Islet of Langerhans (tissue), 1 donor: ENCODE measurements around the gene SPANXN5.
"Not testable (repeated sequence)": the region's sequence is repeated elsewhere in the genome, so short reads cannot be mapped to it uniquely, and the experiment has no call there.

Experiments
- FAIRE-seq: peaks from one replicate; lab custom pipeline; 2011; peaks lifted over from hg19 to GRCh38; lab: Jason Lieb, UNC

Gene SPANXN5, protein sequence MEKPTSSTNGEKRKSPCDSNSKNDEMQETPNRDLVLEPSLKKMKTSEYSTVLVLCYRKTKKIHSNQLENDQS

DNA sequence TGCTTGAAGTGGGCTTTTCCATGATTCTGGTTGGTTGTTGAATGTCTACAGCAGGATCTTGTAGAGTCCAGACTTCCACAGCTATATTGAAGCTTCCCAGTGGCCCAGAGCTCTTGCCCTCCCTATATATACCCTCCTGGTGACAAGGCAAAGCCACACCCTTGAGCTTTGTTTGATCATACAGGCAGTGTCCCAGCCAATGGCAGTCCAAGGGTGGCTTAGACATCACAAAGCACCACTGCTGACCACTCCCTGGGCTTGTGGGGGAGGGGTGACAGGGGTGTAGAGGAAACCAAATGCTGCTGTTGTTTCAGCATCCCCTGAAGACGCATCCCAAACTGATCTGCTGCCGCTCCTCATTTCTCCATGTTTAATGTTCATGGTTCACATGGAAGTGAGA is at the start of gene SPANXN5:
TSS of gene SPANXN5 (minus strand) at position 101 of the 400 bp plus-strand sequence. CDS start at position 22, 79 bp downstream.
- not testable (repeated sequence) for FAIRE-seq

DNA sequence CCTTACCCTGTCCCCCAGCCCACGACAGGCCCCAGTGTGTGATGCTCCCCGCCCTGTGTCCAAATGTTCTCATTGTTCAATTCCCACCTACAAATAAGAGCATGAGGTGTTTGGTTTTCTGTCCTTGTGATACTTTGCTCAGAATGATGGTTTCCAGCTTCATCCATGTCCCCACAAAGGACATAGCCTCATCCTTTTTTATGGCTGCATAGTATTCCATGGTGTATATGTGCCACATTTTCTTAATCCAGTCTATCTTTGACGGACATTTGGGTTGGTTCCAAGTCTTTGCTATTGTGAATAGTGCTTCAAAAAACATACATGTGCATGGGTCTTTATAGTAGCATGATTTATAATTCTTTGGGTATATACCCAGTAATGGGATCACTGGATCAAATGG is 46.4 kb upstream of the SPANXN5 start:
- FAIRE-seq = not testable (repeated sequence)

DNA sequence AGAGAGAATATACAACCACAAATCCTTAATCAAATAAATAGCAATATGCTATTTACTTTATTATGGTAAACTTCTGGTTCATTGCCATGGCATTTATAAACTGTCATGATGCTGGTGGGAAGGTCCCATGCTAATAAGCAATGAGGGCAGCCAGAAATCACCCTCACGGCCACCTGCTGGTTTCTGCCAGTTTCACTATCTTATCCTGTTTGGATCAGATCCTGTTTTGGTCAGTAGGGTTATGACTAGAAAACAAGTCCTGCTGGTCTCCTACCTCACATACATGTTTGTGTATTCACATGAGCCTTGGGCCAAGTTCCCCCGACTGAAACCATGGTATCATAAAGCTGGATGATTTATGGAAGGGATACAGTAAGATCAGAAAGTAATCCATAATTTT is 41.9 kb upstream of the SPANXN5 start:
- peak; percentile 21 for FAIRE-seq

DNA sequence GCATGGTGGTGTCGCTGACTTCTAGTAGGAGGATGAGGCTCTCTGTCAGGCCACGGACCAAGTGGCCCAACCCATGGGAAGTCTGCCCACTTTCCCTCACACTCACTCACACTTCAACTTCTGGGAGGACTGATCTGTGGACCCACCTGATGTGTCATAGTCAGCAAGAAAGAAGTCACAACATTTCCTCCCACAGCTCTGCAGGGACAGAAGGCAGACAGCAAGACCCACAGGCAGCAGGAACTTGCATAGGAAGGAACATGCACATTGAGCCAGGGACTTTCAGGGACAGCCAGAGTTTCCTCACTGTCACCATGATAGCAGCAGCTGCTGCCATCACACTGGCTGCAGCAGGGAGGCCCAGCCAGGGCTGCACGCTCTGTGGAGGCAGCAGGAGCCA is 33.3 kb upstream of the SPANXN5 start:
- FAIRE-seq = no peak

DNA sequence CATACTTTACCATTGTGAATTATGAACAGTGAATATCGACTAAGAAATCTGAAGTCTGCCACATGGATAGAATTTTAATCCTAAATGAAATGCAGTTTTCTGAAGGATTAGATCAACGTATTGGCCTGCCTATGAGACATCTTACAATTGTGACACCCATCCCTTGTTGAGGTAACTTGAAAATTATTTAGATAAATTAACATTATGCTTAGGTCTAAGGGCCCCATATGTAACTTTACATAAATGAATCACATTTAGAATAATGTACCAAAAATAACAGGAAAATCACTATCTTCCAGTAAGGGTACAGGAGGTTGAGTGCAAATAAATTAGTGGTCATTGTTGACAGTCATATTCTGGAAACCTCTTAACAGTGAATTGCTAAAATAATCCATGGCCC is 27.4 kb upstream of the SPANXN5 start:
- FAIRE-seq = no peak

DNA sequence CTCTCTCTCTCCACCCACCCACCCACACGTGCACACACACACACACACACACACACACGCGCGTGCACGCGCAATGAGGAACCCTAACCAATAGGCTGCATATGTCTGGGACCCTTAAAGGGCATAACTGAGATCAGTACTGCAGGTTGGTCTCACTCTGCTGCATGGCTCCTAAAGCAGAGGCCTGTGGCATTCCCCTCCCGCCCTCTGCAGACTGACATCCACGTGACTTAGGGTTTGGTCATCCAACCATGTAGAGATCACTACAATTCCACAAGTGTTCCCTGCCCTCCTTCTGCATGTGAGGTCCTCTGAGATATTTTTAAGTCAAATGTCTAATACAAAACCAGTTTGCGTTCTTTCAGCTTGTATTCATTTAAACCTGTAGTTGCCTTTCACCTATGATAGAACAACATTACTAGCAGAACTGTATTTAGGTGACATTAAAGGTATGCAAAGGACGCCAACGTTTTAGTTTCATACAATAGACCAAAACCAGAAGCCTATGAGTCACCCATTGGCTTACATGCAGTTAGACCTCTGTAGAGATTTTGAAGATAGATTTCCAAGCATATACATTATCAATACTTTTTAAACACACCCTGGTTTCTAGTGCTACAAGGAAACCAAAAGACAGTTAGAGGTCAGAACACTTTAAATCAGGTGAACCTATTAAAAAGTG is 24.0 kb upstream of the SPANXN5 start:
- FAIRE-seq = no peak

DNA sequence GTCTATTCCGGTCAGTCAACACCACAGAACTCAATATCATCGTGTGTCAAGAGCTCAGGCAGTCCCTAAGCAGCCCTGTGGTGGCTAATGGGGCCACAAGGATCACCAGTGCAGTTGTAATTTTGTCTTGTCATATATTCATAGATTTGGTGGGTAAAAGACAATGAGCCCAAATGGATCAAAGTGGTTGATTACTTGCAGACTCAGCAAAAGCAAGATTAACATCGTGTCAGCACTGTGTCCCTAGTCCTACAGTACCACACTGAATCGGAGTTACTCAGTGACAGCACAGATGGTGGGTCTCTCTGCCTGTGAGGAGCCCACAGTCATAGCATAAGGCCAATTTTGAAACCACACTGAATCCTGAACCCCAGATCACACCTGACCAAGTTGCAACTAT is 22.6 kb upstream of the SPANXN5 start:
- FAIRE-seq = no peak

DNA sequence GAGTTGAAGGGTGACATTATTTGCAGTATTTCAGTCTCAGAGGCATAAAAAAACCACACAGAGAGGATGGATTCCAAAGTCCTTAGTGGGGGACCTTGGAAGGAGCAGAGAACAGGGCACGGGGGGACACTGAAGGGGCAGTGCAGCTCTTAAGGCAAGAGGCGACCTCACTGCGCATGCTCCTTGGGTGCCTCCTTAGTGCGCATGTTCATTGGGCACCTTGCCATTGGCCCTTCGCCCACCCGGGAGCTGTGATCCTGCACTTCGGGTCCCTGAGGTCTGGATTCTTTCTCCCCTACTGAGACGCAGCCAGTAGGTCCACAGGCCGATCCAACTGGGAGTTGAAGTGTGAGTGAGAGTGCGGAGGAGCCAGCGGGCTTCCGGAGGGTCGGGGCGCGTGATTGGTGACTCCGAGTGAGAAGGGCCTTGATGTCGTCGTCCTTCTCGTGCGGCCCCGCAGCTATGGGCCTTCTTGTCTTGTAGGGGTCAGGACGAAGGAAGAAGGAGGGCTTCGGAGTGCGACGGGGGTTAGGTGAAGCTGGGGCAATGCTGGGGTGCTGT is 13.9 kb upstream of the SPANXN5 start, which contains the start of gene XAGE5:
TSS of gene XAGE5 (plus strand) at position 223 of the 561 bp plus-strand sequence. CDS start 1,280 bp downstream, outside the sequence.
- FAIRE-seq = no peak

DNA sequence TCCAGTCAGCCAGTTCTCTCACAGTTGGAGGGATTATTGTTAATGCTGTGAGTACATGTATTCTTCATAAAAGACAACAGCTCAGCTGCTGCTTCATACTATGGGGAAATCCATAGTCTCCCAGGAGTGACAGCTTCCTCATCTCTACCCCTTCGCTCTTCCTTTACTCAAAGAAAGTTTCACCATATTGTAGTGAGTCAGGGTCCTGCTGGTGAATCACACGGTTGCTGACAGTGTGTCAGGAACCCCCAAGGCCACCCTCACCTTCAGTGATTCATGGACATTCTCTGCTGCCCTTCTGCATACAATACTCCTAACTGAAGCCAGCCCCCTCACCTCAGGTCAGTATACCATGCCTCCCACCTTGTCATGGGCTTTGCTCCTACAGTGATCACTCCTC is 7.6 kb upstream of the SPANXN5 start:
- FAIRE-seq = not testable (repeated sequence)

DNA sequence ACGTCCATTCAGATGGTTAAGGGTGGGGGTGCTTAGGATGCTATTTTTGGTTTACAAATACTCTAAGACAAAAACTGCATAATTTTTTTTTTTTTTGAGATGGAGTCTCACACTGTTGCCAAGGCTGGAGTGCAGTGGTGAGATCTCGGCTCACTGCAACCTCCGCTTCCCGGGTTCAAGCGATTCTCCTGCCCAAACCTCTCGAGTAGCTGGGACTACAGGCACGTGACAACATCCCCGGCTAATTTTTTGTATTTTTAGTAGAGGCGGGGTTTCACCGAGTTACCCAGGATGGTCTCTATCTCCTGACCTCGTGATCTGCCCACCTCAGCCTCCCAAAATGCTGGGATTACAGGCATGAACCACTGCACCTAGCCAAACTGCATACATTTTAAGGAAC is 23.7 kb downstream of the SPANXN5 start:
- not testable (repeated sequence) for FAIRE-seq

DNA sequence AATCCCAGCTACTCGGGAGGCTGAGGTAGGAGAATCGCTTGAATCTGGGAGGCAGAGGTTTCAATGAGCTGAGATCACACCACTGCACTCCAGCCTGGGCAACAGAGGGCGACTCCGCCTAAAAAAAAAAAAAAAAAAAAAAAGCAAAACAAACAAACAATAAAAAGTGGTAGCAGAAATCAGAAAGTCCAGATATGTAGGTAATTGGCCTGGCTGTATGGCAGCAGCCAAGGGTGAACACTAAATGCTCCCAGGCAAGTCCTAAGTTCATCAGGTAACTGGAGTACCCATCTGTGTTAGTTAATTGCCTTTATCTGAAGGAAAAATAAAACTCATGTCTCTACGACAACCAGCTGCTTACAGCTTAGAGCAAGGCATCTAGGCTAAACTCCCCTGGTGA is 31.2 kb downstream of the SPANXN5 start:
- not testable (repeated sequence) for FAIRE-seq

DNA sequence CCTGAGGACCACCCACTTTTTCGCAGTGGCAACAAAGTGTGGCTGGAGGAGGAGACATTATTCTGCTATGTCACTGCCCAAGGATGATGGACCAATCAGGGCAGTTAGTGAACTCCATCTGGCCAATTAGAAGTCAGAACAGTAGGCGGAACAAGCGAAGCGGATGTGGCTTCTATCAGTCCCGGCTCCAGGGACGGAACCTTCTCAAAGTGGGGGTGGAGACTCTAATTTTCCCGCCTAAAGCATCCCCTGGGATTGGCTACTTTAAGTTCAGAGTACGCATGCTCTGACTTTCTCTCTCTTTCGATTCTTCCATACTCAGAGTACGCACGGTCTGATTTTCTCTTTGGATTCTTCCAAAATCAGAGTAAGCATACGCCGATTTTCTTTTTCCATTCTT is 46.3 kb downstream of the SPANXN5 start, which contains the start of gene SSX2B:
TSS of gene SSX2B (plus strand) at position 301 of the 400 bp plus-strand sequence. CDS start 1,429 bp downstream, outside the sequence.
- not testable (repeated sequence) for FAIRE-seq
